Caco-2 (cell line): ENCODE measurements around the gene VAMP1. TPM values are rescaled to one million over a fixed set of nuclear protein-coding genes. Genes with fewer than 3 reads are reported as not detected.
A peak's percentile ranks its signal among the peaks of the same experiment; 100 is the strongest.
"Not testable (repeated sequence)": the region's sequence is repeated elsewhere in the genome, so short reads cannot be mapped to it uniquely, and the experiment has no call there.

ENCODE experiments used
- BruUV-seq: library from RNA; stranded (reverse); fragments of 400-500 nt; replicated peaks from 2 replicates; lab custom pipeline; 2021; lab: Mats Ljungman, UMichigan
- CTCF ChIA-PET: fragments of 300-600 bp; sonication (Branson Sonifier 250); formaldehyde crosslinking; loops from one replicate; lab custom pipeline; 2022; ENCODE audit warnings: antibody characterized with exemption; lab: Charles Lee
- POLR2A ChIA-PET: fragments of 300-600 bp; sonication (Branson Sonifier 250); formaldehyde crosslinking; loops from one replicate; lab custom pipeline; 2022; ENCODE audit warnings: antibody characterized with exemption; lab: Charles Lee
- DNase-seq, 2 experiments: peaks; one replicate each; pipeline versions ENCODE4 v3.0.0 to v3.0.0-alpha.2; 2020 to 2022
- H3K27me3 ChIP-seq: replicated peaks from 2 replicates; pipeline ENCODE4 v1.6.0; 2011; ENCODE audit warnings: low read length; ENCODE audit not compliant: control insufficient read depth, insufficient read depth
- H3K36me3 ChIP-seq: 2 replicates; pipeline ENCODE4 v1.5.1; 2011; ENCODE audit warnings: low read length; ENCODE audit not compliant: control insufficient read depth, insufficient read depth
- H3K4me1 ChIP-seq: fragments of 250-450 bp; sonication (Bioruptor Pico); 2 replicates; pipeline ENCODE4 v1.5.1; 2020; ENCODE audit warnings: mild to moderate bottlenecking
- H3K4me3 ChIP-seq: 2 replicates; pipeline ENCODE4 v1.5.1; 2011; ENCODE audit warnings: low read depth, mild to moderate bottlenecking, control low read depth, low read length
- H3K9me3 ChIP-seq: fragments of 250-450 bp; sonication (Bioruptor Pico); 2 replicates; pipeline ENCODE4 v1.5.1; 2020; ENCODE audit warnings: mild to moderate bottlenecking, moderate library complexity
- H3K27ac Mint-ChIP-seq: one replicate; pipeline ENCODE4 v1.8.0; 2022; ENCODE audit warnings: mixed read lengths; ENCODE audit not compliant: unreplicated experiment
- H3K27me3 Mint-ChIP-seq: one replicate; pipeline ENCODE4 v1.8.0; 2022; ENCODE audit warnings: mixed read lengths; ENCODE audit not compliant: insufficient read depth, unreplicated experiment
- H3K36me3 Mint-ChIP-seq: one replicate; pipeline ENCODE4 v1.8.0; 2022; ENCODE audit warnings: mild to moderate bottlenecking, mixed read lengths; ENCODE audit not compliant: insufficient read depth, unreplicated experiment
- H3K4me1 Mint-ChIP-seq: one replicate; pipeline ENCODE4 v1.8.0; 2022; ENCODE audit warnings: low read depth, mixed read lengths; ENCODE audit not compliant: unreplicated experiment
- H3K4me3 Mint-ChIP-seq: one replicate; pipeline ENCODE4 v1.8.0; 2022; ENCODE audit warnings: mild to moderate bottlenecking, moderate library complexity, mixed read lengths; ENCODE audit not compliant: unreplicated experiment
- H3K9me3 Mint-ChIP-seq: one replicate; pipeline ENCODE4 v1.8.0; 2022; ENCODE audit warnings: mixed read lengths; ENCODE audit not compliant: unreplicated experiment
- intact Hi-C: fragments of 100-400 bp; cut with micrococcal nuclease; formaldehyde crosslinking; loops from one replicate; pipeline ENCODE4 v1.10.0; 2022; ENCODE audit not compliant: unreplicated experiment
- total RNA-seq: library from RNA; stranded (reverse); gene quantifications from 2 replicates; pipeline ENCODE4 v1.2.3, GENCODE V29; 2022
- TF ChIP-seq, protein P1 (sequence below), 2 experiments: fragments of 200-600 bp in 1 of 2; IDR thresholded peaks; 1 replicate in 1 of 2; 2 replicates in 1 of 2; pipeline versions ENCODE4 v1.5.1 to v1.8.0; 2011 to 2022; ENCODE audit warnings: antibody characterized with exemption in 1 of 2, control low read depth in 1 of 2, inconsistent platforms in 1 of 2, low read depth in 1 of 2, low read length in 1 of 2, mild to moderate bottlenecking in 1 of 2, moderate library complexity in 1 of 2; ENCODE audit not compliant: insufficient read depth in 1 of 2, severe bottlenecking in 1 of 2, unreplicated experiment in 1 of 2

Gene VAMP1
- total RNA-seq, 1 experiment from 2014 or later = 8.4 TPM

- Histone ChIP-seq H3K4me3 (no peak overlapping the region), H3K4me1 (no peaks in the 10 kb centered on the region), H3K9me3 (no peaks in the 10 kb centered on the region), H3K27me3 (no peaks in the 10 kb centered on the region), H3K36me3 (0 out of 2 replicates have a peak, but pooled peaks cover 1% of the 10 kb centered on the region)
- no peaks in the 10 kb centered on the region for H3K9me3 Mint-ChIP-seq
- no peaks in the 10 kb centered on the region for H3K4me1 Mint-ChIP-seq
- H3K27me3 Mint-ChIP-seq = no peaks in the 10 kb centered on the region
- H3K4me3 Mint-ChIP-seq = no peak overlapping the region
- H3K27ac Mint-ChIP-seq = no peak overlapping the region
- intact Hi-C loops = no loop called here
- TF ChIP-seq, protein P1, sequence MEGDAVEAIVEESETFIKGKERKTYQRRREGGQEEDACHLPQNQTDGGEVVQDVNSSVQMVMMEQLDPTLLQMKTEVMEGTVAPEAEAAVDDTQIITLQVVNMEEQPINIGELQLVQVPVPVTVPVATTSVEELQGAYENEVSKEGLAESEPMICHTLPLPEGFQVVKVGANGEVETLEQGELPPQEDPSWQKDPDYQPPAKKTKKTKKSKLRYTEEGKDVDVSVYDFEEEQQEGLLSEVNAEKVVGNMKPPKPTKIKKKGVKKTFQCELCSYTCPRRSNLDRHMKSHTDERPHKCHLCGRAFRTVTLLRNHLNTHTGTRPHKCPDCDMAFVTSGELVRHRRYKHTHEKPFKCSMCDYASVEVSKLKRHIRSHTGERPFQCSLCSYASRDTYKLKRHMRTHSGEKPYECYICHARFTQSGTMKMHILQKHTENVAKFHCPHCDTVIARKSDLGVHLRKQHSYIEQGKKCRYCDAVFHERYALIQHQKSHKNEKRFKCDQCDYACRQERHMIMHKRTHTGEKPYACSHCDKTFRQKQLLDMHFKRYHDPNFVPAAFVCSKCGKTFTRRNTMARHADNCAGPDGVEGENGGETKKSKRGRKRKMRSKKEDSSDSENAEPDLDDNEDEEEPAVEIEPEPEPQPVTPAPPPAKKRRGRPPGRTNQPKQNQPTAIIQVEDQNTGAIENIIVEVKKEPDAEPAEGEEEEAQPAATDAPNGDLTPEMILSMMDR (IDR thresholded peaks at IDR 0.05; ENCODE audit: insufficient read depth in 1 of 2, low read depth in 1 of 2, low read length in 1 of 2, severe bottlenecking in 1 of 2, unreplicated experiment in 1 of 2) = no peak
- ChIA-PET POLR2A (no interaction called here), CTCF (interaction anchor here (0.6 kb wide), 1 partner anchor 25 kb away, joined by 4 read pairs; no protein-coding TSS in a partner anchor)
- no TSS peak for BruUV-seq
- peaks cover 8% of the 10 kb centered on the region for H3K36me3 Mint-ChIP-seq
- no peak for DNase-seq
Observed at GRCh38 chr12:6468283-6468575, 2.2 kb downstream of the VAMP1 start.

GRCh38 chr12:6467571-6468282, 2.8 kb downstream of the VAMP1 start:
- H3K4me1 ChIP-seq, H3K36me3 Mint-ChIP-seq, H3K4me3 ChIP-seq, H3K27ac Mint-ChIP-seq, H3K27me3 Mint-ChIP-seq, BruUV-seq, H3K4me3 Mint-ChIP-seq, H3K9me3 Mint-ChIP-seq, intact Hi-C loops, H3K4me1 Mint-ChIP-seq, H3K27me3 ChIP-seq, H3K9me3 ChIP-seq, POLR2A ChIA-PET, H3K36me3 ChIP-seq: not testable (repeated sequence)
- peak in 1 of 2 experiments; percentile 32 for DNase-seq
- CTCF ChIA-PET = interaction anchor here (0.6 kb wide), 1 partner anchor 25 kb away, joined by 4 read pairs; no protein-coding TSS in a partner anchor

DNA sequence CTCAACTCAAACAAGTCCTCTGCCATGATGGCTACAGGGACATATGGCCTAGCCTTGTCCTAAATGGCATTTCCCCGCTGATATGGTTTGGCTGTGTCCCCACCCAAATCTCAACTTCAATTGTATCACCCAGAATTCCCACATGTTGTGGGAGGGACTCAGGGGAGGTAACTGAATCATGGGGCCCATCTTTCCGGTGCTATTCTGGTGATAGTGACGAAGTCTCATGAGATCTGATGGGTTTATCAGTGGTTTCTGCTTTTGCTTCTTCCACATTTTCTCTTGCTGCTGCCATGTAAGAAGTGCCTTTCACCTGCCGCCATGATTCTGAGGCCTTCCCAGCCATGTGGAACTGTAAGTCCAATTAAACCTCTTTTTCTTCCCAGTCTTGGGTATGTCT, 3.7 kb downstream of the VAMP1 start:
- H3K9me3 Mint-ChIP-seq, H3K27ac Mint-ChIP-seq, H3K4me3 ChIP-seq, H3K27me3 ChIP-seq, H3K4me1 ChIP-seq, H3K9me3 ChIP-seq, DNase-seq, H3K4me1 Mint-ChIP-seq, BruUV-seq, intact Hi-C loops, H3K4me3 Mint-ChIP-seq, H3K36me3 ChIP-seq, H3K36me3 Mint-ChIP-seq, H3K27me3 Mint-ChIP-seq: not testable (repeated sequence)
- POLR2A ChIA-PET = interaction anchor here (0.8 kb wide), 1 partner anchor 67 kb away, joined by 3 read pairs; no protein-coding TSS in a partner anchor
- CTCF ChIA-PET = interaction anchor here (1.8 to 2.1 kb wide), 3 partner anchors 71 to 144 kb away, joined by 6 to 16 read pairs (median 14); no protein-coding TSS in a partner anchor

GRCh38 chr12:6466184-6466573, 4.3 kb downstream of the VAMP1 start:
- DNase-seq = peak in 1 of 2 experiments; percentile 29
- POLR2A ChIA-PET = interaction anchor here (0.8 kb wide), 1 partner anchor 68 kb away, joined by 3 read pairs; no protein-coding TSS in a partner anchor
- Histone ChIP-seq H3K4me3 (no peak overlapping the region), H3K9me3 (no peaks in the 10 kb centered on the region), H3K27me3 (no peaks in the 10 kb centered on the region), H3K36me3 (peaks cover 3% of the 10 kb centered on the region; the same call in 1 of the 2 replicates), H3K4me1 (no peaks in the 10 kb centered on the region)
- no peaks in the 10 kb centered on the region for H3K9me3 Mint-ChIP-seq
- BruUV-seq = no TSS peak
- no peak overlapping the region for H3K4me3 Mint-ChIP-seq
- H3K27ac Mint-ChIP-seq = no peak overlapping the region
- intact Hi-C loops = no loop called here
- peaks cover 8% of the 10 kb centered on the region for H3K36me3 Mint-ChIP-seq
- TF ChIP-seq, protein P1 (IDR thresholded peaks at IDR 0.05; ENCODE audit: insufficient read depth in 1 of 2, low read depth in 1 of 2, low read length in 1 of 2, severe bottlenecking in 1 of 2, unreplicated experiment in 1 of 2) = no peak
- no peaks in the 10 kb centered on the region for H3K4me1 Mint-ChIP-seq
- H3K27me3 Mint-ChIP-seq = no peaks in the 10 kb centered on the region
- CTCF ChIA-PET = interaction anchor here (0.7 to 3.9 kb wide), 19 partner anchors 9 to 156 kb away, joined by 3 to 45 read pairs (median 8); partner anchors contain the start of genes SCNN1A and TAPBPL
